ENCODE data around the gene EPC1. TPM values are rescaled to one million over a fixed set of nuclear protein-coding genes. Genes with fewer than 3 reads are reported as not detected.
A peak's percentile ranks its signal among the peaks of the same experiment; 100 is the strongest.

EPC1 gene
- total RNA-seq, 1 donor from 2014 or later = 72.0 TPM

- Histone ChIP-seq H3K4me3 (ENCODE audit: low read length in 3 of 3) (no peak overlapping the region), H3K9me3 (ENCODE audit: control insufficient read depth in 3 of 3, low read length in 3 of 3) (no peaks in the 10 kb centered on the region), H3K9ac (ENCODE audit: low read depth in 1 of 3, low read length in 3 of 3) (no peak overlapping the region), H3K27me3 (ENCODE audit: control insufficient read depth in 3 of 3, insufficient read depth in 3 of 3, low read length in 3 of 3) (no peaks in the 10 kb centered on the region), H3K4me1 (ENCODE audit: control insufficient read depth in 3 of 3, insufficient read depth in 3 of 3, low read length in 3 of 3) (peaks cover 39 to 59% (median 47%) of the 10 kb centered on the region in 3 donors), H3K36me3 (ENCODE audit: control insufficient read depth in 3 of 3, insufficient read depth in 3 of 3, low read length in 3 of 3) (peaks cover 0 to 3% (median 0%) of the 10 kb centered on the region in 3 donors), H3K27ac (ENCODE audit: low read depth, low read length) (no peak overlapping the region)
Measured at GRCh38 chr10:32326680-32327363, 20.1 kb downstream of the EPC1 start.

DNA sequence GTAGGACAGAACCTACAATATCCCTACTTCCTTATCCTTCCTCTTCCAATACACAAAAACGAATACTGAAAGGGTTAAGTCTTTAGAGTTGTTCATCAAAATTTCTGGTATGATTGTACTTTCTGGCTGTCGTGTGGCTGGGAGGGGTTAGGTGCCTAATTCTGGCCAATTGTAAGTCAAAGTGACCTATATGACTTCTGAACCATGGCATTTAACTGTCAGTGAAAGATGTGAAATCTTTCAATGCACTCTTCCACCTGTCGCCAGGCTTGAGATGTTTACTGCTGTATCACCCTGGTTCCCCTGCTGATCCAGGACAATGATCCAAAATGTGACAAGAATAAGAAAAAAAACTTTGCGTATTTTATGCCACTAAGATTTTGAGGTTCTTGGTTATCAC lies 20.8 kb downstream of the EPC1 start:
- H3K9me3 ChIP-seq (ENCODE audit: control insufficient read depth in 3 of 3, low read length in 3 of 3) = no peaks in the 10 kb centered on the region
- H3K9ac ChIP-seq (ENCODE audit: low read depth in 1 of 3, low read length in 3 of 3) = no peak overlapping the region
- H3K27ac ChIP-seq (ENCODE audit: low read depth, low read length) = no peak overlapping the region
- no peak overlapping the region for H3K4me3 ChIP-seq (ENCODE audit: low read length in 3 of 3)
- peaks cover 39 to 57% (median 48%) of the 10 kb centered on the region in 3 donors for H3K4me1 ChIP-seq (ENCODE audit: control insufficient read depth in 3 of 3, insufficient read depth in 3 of 3, low read length in 3 of 3)
- no peaks in the 10 kb centered on the region for H3K27me3 ChIP-seq (ENCODE audit: control insufficient read depth in 3 of 3, insufficient read depth in 3 of 3, low read length in 3 of 3)
- H3K36me3 ChIP-seq (ENCODE audit: control insufficient read depth in 3 of 3, insufficient read depth in 3 of 3, low read length in 3 of 3) = peaks cover 0 to 3% (median 0%) of the 10 kb centered on the region in 3 donors

- Histone ChIP-seq H3K36me3 (ENCODE audit: control insufficient read depth in 3 of 3, insufficient read depth in 3 of 3, low read length in 3 of 3) (no peaks in the 10 kb centered on the region), H3K9ac (ENCODE audit: low read depth in 1 of 3, low read length in 3 of 3) (no peak overlapping the region), H3K27ac (ENCODE audit: low read depth, low read length) (no peak overlapping the region), H3K4me1 (ENCODE audit: control insufficient read depth in 3 of 3, insufficient read depth in 3 of 3, low read length in 3 of 3) (peaks cover 24 to 41% (median 33%) of the 10 kb centered on the region in 3 donors), H3K9me3 (ENCODE audit: control insufficient read depth in 3 of 3, low read length in 3 of 3) (no peaks in the 10 kb centered on the region), H3K4me3 (ENCODE audit: low read length in 3 of 3) (no peak overlapping the region), H3K27me3 (ENCODE audit: control insufficient read depth in 3 of 3, insufficient read depth in 3 of 3, low read length in 3 of 3) (no peaks in the 10 kb centered on the region)
Measured at GRCh38 chr10:32323051-32323450, 23.9 kb downstream of the EPC1 start.

DNA sequence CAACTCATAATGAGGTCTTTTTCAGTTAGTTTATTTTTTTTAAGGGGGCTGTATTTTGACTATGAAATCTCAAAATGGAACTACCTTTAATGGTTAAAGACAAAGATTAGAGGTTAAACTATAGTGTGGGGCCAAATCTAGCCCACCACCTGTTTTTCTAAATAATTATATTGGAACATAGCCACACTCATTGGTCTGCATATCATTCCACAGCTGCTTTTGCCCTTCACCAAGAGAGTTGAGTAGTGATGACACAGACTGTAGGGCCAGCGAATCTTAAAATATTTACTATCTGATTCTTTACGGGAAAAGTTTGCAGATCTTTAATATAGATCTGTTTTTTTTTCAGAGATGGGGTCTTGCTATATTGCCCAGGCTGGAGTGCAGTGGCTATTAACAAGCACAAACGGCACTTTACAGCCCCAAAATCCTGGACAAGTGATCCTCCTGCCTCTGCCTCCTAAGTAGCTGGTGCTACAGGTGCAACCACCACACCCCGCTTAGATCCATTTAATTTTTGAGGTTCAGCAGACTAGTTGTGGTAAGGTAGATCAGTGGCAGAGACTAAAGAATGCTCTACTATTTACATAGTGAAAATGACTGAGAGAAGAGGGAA lies 25.8 kb downstream of the EPC1 start:
- Histone ChIP-seq H3K9me3 (ENCODE audit: control insufficient read depth in 3 of 3, low read length in 3 of 3) (no peaks in the 10 kb centered on the region), H3K27ac (ENCODE audit: low read depth, low read length) (no peak overlapping the region), H3K9ac (ENCODE audit: low read depth in 1 of 3, low read length in 3 of 3) (no peak overlapping the region), H3K4me3 (ENCODE audit: low read length in 3 of 3) (no peak overlapping the region), H3K4me1 (ENCODE audit: control insufficient read depth in 3 of 3, insufficient read depth in 3 of 3, low read length in 3 of 3) (peaks cover 13 to 28% (median 20%) of the 10 kb centered on the region in 3 donors), H3K27me3 (ENCODE audit: control insufficient read depth in 3 of 3, insufficient read depth in 3 of 3, low read length in 3 of 3) (no peaks in the 10 kb centered on the region), H3K36me3 (ENCODE audit: control insufficient read depth in 3 of 3, insufficient read depth in 3 of 3, low read length in 3 of 3) (no peaks in the 10 kb centered on the region)

GRCh38 chr10:32318476-32318896 lies 28.5 kb downstream of the EPC1 start:
- Histone ChIP-seq H3K4me3 (ENCODE audit: low read length in 3 of 3) (no peak overlapping the region), H3K4me1 (ENCODE audit: control insufficient read depth in 3 of 3, insufficient read depth in 3 of 3, low read length in 3 of 3) (peaks cover 10 to 24% (median 23%) of the 10 kb centered on the region in 3 donors), H3K36me3 (ENCODE audit: control insufficient read depth in 3 of 3, insufficient read depth in 3 of 3, low read length in 3 of 3) (no peaks in the 10 kb centered on the region), H3K27me3 (ENCODE audit: control insufficient read depth in 3 of 3, insufficient read depth in 3 of 3, low read length in 3 of 3) (no peaks in the 10 kb centered on the region), H3K9me3 (ENCODE audit: control insufficient read depth in 3 of 3, low read length in 3 of 3) (no peaks in the 10 kb centered on the region), H3K27ac (ENCODE audit: low read depth, low read length) (peak overlapping the region; percentile 15), H3K9ac (ENCODE audit: low read depth in 1 of 3, low read length in 3 of 3) (no peak overlapping the region)

- Histone ChIP-seq H3K27me3 (ENCODE audit: control insufficient read depth in 3 of 3, insufficient read depth in 3 of 3, low read length in 3 of 3) (no peaks in the 10 kb centered on the region), H3K4me3 (ENCODE audit: low read length in 3 of 3) (no peak overlapping the region), H3K27ac (ENCODE audit: low read depth, low read length) (no peak overlapping the region), H3K36me3 (ENCODE audit: control insufficient read depth in 3 of 3, insufficient read depth in 3 of 3, low read length in 3 of 3) (no peaks in the 10 kb centered on the region), H3K9ac (ENCODE audit: low read depth in 1 of 3, low read length in 3 of 3) (no peak overlapping the region), H3K9me3 (ENCODE audit: control insufficient read depth in 3 of 3, low read length in 3 of 3) (no peaks in the 10 kb centered on the region), H3K4me1 (ENCODE audit: control insufficient read depth in 3 of 3, insufficient read depth in 3 of 3, low read length in 3 of 3) (peaks cover 14 to 24% (median 23%) of the 10 kb centered on the region in 3 donors)
Measured at GRCh38 chr10:32317795-32318357, 29.1 kb downstream of the EPC1 start.

DNA sequence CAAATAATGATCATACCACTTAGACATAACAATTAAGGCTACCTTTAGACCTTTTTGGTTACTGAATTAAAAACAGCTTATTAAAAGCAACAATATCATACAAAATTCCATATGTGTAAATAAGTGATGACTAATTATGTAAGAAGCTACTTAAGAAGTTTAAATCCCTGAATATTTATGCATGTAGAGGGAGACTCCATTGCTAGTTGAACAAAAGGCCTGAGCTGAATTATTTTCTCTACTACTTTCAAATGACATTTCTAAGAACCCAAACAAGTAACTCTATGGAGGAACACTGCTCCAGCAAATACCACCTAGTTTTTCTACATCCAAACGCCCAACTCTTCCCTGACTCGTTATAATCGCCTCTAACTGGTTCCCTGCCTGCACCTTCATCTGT lies 31.5 kb downstream of the EPC1 start:
- H3K4me3 ChIP-seq (ENCODE audit: low read length in 3 of 3) = no peak overlapping the region
- no peak overlapping the region for H3K27ac ChIP-seq (ENCODE audit: low read depth, low read length)
- H3K36me3 ChIP-seq (ENCODE audit: control insufficient read depth in 3 of 3, insufficient read depth in 3 of 3, low read length in 3 of 3) = no peaks in the 10 kb centered on the region
- H3K9me3 ChIP-seq (ENCODE audit: control insufficient read depth in 3 of 3, low read length in 3 of 3) = no peaks in the 10 kb centered on the region
- H3K27me3 ChIP-seq (ENCODE audit: control insufficient read depth in 3 of 3, insufficient read depth in 3 of 3, low read length in 3 of 3) = no peaks in the 10 kb centered on the region
- no peak overlapping the region for H3K9ac ChIP-seq (ENCODE audit: low read depth in 1 of 3, low read length in 3 of 3)
- peaks cover 17 to 26% (median 20%) of the 10 kb centered on the region in 3 donors for H3K4me1 ChIP-seq (ENCODE audit: control insufficient read depth in 3 of 3, insufficient read depth in 3 of 3, low read length in 3 of 3)

DNA sequence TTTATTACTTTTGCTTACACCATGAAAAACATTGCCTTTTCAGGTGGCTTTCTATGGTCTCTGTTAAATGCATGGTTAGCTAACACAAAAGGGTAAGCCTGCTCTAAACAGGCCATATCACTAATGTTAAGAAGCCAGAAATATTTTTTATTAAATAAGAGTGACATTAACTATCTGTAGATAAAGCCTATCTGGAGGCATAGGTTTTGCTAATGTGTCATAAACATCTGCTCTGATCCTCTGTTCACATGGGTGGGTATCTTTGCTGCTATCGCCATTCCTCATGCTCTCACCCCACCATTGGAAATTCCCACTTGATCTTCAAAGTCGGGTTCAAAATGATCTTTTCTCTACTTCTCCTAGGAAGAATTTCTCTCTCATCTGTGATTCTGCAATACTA lies 32.4 kb downstream of the EPC1 start:
- H3K27me3 ChIP-seq (ENCODE audit: control insufficient read depth in 3 of 3, insufficient read depth in 3 of 3, low read length in 3 of 3) = no peaks in the 10 kb centered on the region
- no peaks in the 10 kb centered on the region for H3K36me3 ChIP-seq (ENCODE audit: control insufficient read depth in 3 of 3, insufficient read depth in 3 of 3, low read length in 3 of 3)
- H3K9ac ChIP-seq (ENCODE audit: low read depth in 1 of 3, low read length in 3 of 3) = no peak overlapping the region
- no peak overlapping the region for H3K27ac ChIP-seq (ENCODE audit: low read depth, low read length)
- H3K4me3 ChIP-seq (ENCODE audit: low read length in 3 of 3) = no peak overlapping the region
- H3K9me3 ChIP-seq (ENCODE audit: control insufficient read depth in 3 of 3, low read length in 3 of 3) = no peaks in the 10 kb centered on the region
- peaks cover 17 to 26% (median 20%) of the 10 kb centered on the region in 3 donors for H3K4me1 ChIP-seq (ENCODE audit: control insufficient read depth in 3 of 3, insufficient read depth in 3 of 3, low read length in 3 of 3)

- Histone ChIP-seq H3K4me1 (ENCODE audit: control insufficient read depth in 3 of 3, insufficient read depth in 3 of 3, low read length in 3 of 3) (peaks cover 4 to 9% (median 6%) of the 10 kb centered on the region in 3 donors), H3K9me3 (ENCODE audit: control insufficient read depth in 3 of 3, low read length in 3 of 3) (no peaks in the 10 kb centered on the region), H3K9ac (ENCODE audit: low read depth in 1 of 3, low read length in 3 of 3) (no peak overlapping the region), H3K27ac (ENCODE audit: low read depth, low read length) (no peak overlapping the region), H3K27me3 (ENCODE audit: control insufficient read depth in 3 of 3, insufficient read depth in 3 of 3, low read length in 3 of 3) (no peaks in the 10 kb centered on the region), H3K36me3 (ENCODE audit: control insufficient read depth in 3 of 3, insufficient read depth in 3 of 3, low read length in 3 of 3) (peaks cover 1 to 18% (median 13%) of the 10 kb centered on the region in 3 donors), H3K4me3 (ENCODE audit: low read length in 3 of 3) (no peak overlapping the region)
Measured at GRCh38 chr10:32308027-32308603, 38.8 kb downstream of the EPC1 start.

DNA sequence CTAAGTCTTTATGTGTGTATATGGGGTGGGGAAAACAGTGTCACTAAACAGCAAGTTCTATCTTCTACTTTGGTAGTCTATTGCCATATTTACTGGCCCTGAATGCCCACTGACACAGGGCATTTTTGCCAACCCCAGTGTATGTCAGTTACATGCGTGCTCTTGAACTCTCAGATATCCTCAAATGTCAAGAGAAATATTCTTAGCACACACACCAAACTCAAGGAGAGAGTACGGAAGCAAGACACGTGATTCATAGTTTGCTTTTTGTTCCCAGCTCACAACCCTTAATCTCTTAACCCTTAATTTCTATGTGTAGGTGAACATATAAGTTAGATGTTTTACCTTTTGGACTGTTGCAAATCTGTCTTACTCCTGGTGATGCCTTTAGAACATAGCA lies 39.3 kb downstream of the EPC1 start:
- H3K27me3 ChIP-seq (ENCODE audit: control insufficient read depth in 3 of 3, insufficient read depth in 3 of 3, low read length in 3 of 3) = no peaks in the 10 kb centered on the region
- H3K27ac ChIP-seq (ENCODE audit: low read depth, low read length) = no peak overlapping the region
- H3K9ac ChIP-seq (ENCODE audit: low read depth in 1 of 3, low read length in 3 of 3) = no peak overlapping the region
- peaks cover 2 to 18% (median 15%) of the 10 kb centered on the region in 3 donors for H3K36me3 ChIP-seq (ENCODE audit: control insufficient read depth in 3 of 3, insufficient read depth in 3 of 3, low read length in 3 of 3)
- peaks cover 4 to 8% (median 6%) of the 10 kb centered on the region in 3 donors for H3K4me1 ChIP-seq (ENCODE audit: control insufficient read depth in 3 of 3, insufficient read depth in 3 of 3, low read length in 3 of 3)
- H3K4me3 ChIP-seq (ENCODE audit: low read length in 3 of 3) = no peak overlapping the region
- no peaks in the 10 kb centered on the region for H3K9me3 ChIP-seq (ENCODE audit: control insufficient read depth in 3 of 3, low read length in 3 of 3)
